Parietal lobe (tissue), 2 donors: ENCODE data around the gene GCH1. TPM values are rescaled to one million over a fixed set of nuclear protein-coding genes. Genes with fewer than 3 reads are reported as not detected.

ENCODE experiments used
- small RNA-seq: library from RNA; depleted of rRNA; stranded (forward); fragments of <200 nt; gene quantifications from one replicate; pipeline ENCODE3, GENCODE V24; 2014; ENCODE audit warnings: low replicate concordance
- total RNA-seq: library from RNA; depleted of rRNA; stranded (reverse); fragments of >200 nt; gene quantifications from one replicate; pipeline ENCODE4 v1.2.3, GENCODE V29; 2014

The GCH1 gene
- total RNA-seq = 2.8 TPM

GRCh38 chr14:54902521-54903420 lies at the start of gene GCH1:
GCH1 (minus strand) TSS chr14:54902826; CDS start chr14:54902663, 163 bp downstream.

Small RNA genes within 50 kb of the gene (small RNA-seq; reads per million reads assigned to genes)
- gene MIR4308 = not detected
- not detected for gene RNU6ATAC9P

Other genes starting within 250 kb of the GCH1 start
- 11.9 TPM for gene WDHD1, start 124.3 kb upstream of the GCH1 start, total RNA-seq
- gene SOCS4, start 124.4 kb upstream of the GCH1 start, total RNA-seq = 31.0 TPM
- gene MAPK1IP1L, start 148.8 kb upstream of the GCH1 start, total RNA-seq = 31.9 TPM
- 6.3 TPM for gene LGALS3, start 226.4 kb upstream of the GCH1 start, total RNA-seq